ENCODE results near the gene APLNR. TPM values are rescaled to one million over a fixed set of nuclear protein-coding genes. Genes with fewer than 3 reads are reported as not detected.

Gene APLNR
- total and polyA plus RNA-seq, 4 donors = 3.2 to 39.4 (median 4.0) TPM

DNA sequence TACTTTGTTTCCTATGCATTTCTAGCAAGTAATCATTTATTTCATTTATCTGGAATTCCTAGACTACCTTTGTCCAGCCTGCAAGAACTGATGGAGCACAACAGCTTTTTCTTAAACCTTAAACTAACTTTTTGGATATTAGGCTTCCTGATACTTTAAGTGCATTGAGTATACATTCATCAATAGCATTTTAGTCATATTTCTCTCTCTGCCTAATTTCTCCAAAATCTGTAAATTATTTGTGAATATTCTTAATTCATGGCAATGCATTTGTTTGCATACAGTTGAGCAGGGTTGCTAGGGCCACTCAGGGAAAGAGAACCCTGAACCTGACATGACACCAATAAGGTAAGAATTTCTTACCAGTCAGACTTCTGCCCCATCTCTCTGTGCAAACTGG, 29.1 kb upstream of the APLNR start:
- no peaks in the 10 kb centered on the region for H3K9me3 ChIP-seq (ENCODE audit: control insufficient read depth in 4 of 4, low read length in 3 of 4)
- peaks cover 0 to 5% (median 2%) of the 10 kb centered on the region in 4 donors for H3K4me1 ChIP-seq (ENCODE audit: control insufficient read depth in 4 of 4, insufficient read depth in 4 of 4, low read length in 3 of 4)
- H3K4me3 ChIP-seq (ENCODE audit: low read depth in 1 of 3, low read length in 3 of 3) = no peak overlapping the region
- no peaks in the 10 kb centered on the region for H3K27me3 ChIP-seq (ENCODE audit: control insufficient read depth in 4 of 4, insufficient read depth in 4 of 4, low read length in 3 of 4)
- H3K9ac ChIP-seq (ENCODE audit: low read depth in 1 of 2, low read length in 2 of 2) = no peak overlapping the region
- no peaks in the 10 kb centered on the region for H3K36me3 ChIP-seq (ENCODE audit: control insufficient read depth in 4 of 4, insufficient read depth in 3 of 4, low read depth in 1 of 4, low read length in 3 of 4)
- DNase-seq (ENCODE audit: low spot score) = no peak
- no peak overlapping the region for H3K27ac ChIP-seq (ENCODE audit: low read depth in 1 of 2, low read length in 2 of 2)
- TF ChIP-seq SP1 (IDR thresholded peaks at IDR 0.05) (no peak), ATF3 (IDR thresholded peaks at IDR 0.05) (no peak), TAF1 (conservative IDR thresholded peaks at IDR 0.05) (no peak), FOXA2 (IDR thresholded peaks at IDR 0.05) (no peak), YY1 (IDR thresholded peaks at IDR 0.05) (no peak), NR2F2 (IDR thresholded peaks at IDR 0.05) (no peak), RXRA (IDR thresholded peaks at IDR 0.05) (no peak), HNF4A (conservative IDR thresholded peaks at IDR 0.05) (no peak), RAD21 (IDR thresholded peaks at IDR 0.05) (no peak), JUND (IDR thresholded peaks at IDR 0.05) (no peak), FOXA1 (IDR thresholded peaks at IDR 0.05) (no peak), EGR1 (IDR thresholded peaks at IDR 0.05; ENCODE audit: low read depth in 2 of 2) (no peak), CTCF (IDR thresholded peaks at IDR 0.05; ENCODE audit: low read depth, low read length, missing input control) (no peak), GABPA (IDR thresholded peaks at IDR 0.05 in 1 of 2, conservative IDR thresholded peaks at IDR 0.05 in 1 of 2) (no peak), HNF4G (IDR thresholded peaks at IDR 0.05) (no peak), REST (IDR thresholded peaks at IDR 0.05) (no peak), MAX (IDR thresholded peaks at IDR 0.05) (no peak)
- TF ChIP-seq, protein P1, sequence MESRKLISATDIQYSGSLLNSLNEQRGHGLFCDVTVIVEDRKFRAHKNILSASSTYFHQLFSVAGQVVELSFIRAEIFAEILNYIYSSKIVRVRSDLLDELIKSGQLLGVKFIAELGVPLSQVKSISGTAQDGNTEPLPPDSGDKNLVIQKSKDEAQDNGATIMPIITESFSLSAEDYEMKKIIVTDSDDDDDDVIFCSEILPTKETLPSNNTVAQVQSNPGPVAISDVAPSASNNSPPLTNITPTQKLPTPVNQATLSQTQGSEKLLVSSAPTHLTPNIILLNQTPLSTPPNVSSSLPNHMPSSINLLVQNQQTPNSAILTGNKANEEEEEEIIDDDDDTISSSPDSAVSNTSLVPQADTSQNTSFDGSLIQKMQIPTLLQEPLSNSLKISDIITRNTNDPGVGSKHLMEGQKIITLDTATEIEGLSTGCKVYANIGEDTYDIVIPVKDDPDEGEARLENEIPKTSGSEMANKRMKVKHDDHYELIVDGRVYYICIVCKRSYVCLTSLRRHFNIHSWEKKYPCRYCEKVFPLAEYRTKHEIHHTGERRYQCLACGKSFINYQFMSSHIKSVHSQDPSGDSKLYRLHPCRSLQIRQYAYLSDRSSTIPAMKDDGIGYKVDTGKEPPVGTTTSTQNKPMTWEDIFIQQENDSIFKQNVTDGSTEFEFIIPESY (IDR thresholded peaks at IDR 0.05) = no peak

All from liver (tissue), 9 donors.